GM20000 (cell line): ENCODE results near the gene PHLPP1.

Experiments
- DNase-seq: peaks from one replicate; pipeline ENCODE4 v3.0.0; 2012; ENCODE audit warnings: low spot score
- TF ChIP-seq, protein P1 (sequence below): IDR thresholded peaks from 2 replicates; pipeline ENCODE4 v1.5.1; 2012; ENCODE audit warnings: mild to moderate bottlenecking, control low read depth; ENCODE audit errors: extremely low read depth, missing control alignments

The PHLPP1 gene

DNA sequence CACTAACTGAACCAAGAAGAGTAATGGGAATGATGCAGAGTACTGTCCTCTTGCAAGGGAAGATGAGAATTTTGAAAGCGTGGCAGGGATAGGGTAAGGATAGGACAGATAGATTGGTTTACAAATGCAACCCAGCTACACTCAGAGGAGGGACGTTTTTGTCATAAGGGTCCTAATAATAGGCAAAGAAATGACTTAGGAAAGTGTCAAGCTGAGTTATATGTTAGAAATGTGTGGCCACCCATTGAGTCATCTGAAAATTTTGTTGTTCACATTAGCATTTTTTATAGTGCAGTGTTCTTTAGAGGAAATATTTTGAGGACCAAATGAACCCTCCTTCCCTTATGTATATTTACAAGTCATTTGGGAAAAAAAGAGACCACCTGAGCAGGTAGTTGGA lies 137.5 kb downstream of the PHLPP1 start:
- TF ChIP-seq, protein P1, sequence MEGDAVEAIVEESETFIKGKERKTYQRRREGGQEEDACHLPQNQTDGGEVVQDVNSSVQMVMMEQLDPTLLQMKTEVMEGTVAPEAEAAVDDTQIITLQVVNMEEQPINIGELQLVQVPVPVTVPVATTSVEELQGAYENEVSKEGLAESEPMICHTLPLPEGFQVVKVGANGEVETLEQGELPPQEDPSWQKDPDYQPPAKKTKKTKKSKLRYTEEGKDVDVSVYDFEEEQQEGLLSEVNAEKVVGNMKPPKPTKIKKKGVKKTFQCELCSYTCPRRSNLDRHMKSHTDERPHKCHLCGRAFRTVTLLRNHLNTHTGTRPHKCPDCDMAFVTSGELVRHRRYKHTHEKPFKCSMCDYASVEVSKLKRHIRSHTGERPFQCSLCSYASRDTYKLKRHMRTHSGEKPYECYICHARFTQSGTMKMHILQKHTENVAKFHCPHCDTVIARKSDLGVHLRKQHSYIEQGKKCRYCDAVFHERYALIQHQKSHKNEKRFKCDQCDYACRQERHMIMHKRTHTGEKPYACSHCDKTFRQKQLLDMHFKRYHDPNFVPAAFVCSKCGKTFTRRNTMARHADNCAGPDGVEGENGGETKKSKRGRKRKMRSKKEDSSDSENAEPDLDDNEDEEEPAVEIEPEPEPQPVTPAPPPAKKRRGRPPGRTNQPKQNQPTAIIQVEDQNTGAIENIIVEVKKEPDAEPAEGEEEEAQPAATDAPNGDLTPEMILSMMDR = no peak
- DNase-seq = no peak

DNA sequence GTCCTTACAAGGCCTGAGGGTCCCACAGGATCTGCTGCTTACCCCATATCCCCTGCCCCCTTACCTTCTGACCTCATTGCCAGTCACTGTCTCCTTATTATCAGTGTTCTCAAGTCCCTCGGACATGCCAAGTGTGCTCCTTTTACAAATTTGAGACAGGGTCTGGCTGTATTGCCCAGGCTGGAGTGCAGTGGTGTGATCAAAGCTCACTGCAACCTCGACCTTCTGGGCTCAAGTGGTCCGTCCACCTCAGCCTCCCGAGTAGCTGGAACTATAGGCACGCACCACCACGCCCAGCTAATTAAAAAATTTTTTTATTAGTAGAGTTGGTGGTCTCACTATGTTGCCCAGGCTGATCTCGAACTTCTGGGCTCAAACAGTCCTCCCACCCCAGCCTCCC lies 141.0 kb downstream of the PHLPP1 start:
- TF ChIP-seq, protein P1 = no peak
- DNase-seq = no peak

DNA sequence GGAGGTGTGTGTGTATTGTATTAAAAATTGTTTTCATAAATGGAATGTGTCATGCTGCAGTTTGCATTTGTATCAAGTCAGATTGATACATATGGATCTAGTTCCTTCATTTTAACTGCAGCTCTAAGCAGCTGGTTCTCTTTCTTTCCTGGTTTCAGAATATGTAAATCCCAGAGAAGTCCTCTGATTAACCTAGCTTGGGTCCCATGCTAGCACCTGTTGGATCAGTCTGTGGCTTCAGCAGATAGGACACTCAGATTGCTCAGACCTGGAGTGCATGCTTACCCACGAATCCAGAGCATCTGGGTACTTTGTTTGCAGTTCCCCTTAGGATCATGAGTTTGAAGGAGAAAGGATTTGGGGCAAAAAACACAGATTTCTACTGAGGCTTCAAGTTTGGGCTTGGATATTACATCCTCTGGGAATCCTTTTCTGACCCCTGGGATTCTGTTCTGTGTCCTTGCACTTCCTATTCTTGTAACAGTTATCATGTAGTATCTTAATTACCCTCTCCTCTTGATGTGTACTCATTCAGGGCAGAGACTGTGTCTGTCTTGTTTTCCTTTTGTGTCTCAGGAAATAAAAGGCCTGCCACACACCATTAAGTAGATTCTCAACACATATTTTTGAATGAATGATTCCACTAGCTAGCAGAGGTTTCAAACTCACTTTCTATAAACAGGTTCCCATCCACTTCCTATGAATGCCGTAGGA lies 142.1 kb downstream of the PHLPP1 start:
- no peak for DNase-seq
- TF ChIP-seq, protein P1 = no peak

DNA sequence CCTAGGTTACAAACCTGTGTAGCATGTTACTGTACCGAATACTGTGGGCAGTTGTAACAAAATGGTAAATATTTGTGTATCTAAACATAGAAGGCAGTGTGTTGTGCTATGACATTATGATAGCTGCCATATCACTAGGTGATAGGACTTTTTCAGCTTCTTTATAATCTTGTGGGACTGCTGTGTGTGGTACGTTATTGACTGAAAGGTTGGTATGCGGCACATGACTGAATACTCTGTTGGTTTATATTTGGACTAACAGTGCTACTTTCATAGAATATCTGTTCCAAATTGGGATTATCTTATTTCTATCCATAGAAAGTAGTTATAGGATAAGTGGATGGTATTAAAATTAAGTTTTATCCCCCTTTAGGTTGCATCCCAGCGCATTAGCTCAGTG lies 144.7 kb downstream of the PHLPP1 start:
- TF ChIP-seq, protein P1 = no peak
- no peak for DNase-seq

DNA sequence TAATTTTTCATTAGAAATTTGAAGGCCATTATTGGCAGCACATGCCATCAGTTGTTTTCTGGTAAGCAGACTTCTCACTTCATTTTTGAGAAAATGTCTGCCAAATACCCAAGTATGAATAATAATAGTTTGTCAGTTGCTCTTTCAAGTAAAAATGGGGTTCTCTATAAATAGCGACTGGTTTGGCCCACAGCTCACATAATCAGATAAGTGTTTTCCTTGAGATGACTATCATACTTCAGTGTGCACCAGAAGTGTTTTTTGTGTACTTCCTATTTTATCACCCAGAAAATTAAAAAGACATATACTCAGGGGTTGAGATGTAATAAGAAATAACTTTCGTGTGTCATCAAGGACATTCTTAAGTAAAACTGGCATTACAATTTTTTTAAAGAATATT lies 147.1 kb downstream of the PHLPP1 start:
- TF ChIP-seq, protein P1 = no peak
- no peak for DNase-seq

DNA sequence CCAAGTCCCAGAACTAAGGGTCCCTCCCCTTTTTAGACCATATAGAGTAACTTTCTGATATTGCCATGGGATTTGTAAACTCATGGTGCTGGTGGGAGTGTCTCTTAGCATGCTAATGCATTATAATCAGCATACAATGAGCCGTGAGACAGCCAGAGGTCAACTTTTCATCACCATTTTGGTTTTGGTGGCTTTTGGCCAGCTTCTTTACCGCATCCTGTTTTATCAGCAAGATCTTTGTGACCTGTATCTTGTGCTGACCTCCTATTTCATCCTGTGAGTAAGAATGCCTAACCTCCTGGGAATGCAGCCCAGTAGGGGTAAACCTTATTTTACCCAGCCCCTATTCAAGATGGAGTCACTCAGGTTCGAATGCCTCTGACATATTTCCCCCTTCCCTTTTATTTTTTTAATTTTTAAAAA lies 148.2 kb downstream of the PHLPP1 start:
- no peak for DNase-seq
- TF ChIP-seq, protein P1 = no peak

DNA sequence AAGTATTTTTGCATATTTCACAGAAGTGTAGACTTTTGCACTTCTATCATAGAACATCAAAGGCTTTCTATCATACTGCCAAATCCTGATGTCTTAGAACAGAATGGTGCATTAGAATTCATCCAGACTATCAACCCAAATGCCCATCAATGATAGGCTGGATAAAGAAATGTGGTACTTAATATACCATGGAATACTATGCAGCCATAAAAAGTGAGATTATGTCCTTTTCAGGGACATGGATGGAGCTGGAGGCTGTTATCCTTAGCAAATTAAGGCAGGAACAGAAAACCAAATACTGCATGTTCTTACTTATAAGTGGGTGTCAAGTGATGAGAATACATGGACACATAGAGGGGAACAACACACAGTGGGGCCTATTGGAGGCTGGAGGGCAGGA lies 150.2 kb downstream of the PHLPP1 start:
- TF ChIP-seq, protein P1 = no peak
- no peak for DNase-seq
